GM13977 (cell line): ENCODE measurements around the gene PTGDR2.

Source experiments
- DNase-seq: peaks from one replicate; pipeline ENCODE4 v3.0.0; 2012; ENCODE audit warnings: low spot score
- CTCF ChIP-seq: IDR thresholded peaks from 2 replicates; pipeline ENCODE4 v1.5.1; 2012; ENCODE audit warnings: mild to moderate bottlenecking, control low read depth; ENCODE audit not compliant: insufficient read depth; ENCODE audit errors: extremely low read depth, missing control alignments
- in situ Hi-C: fragments of 300-500 bp; cut with MboI; formaldehyde crosslinking; loops from one replicate; pipeline ENCODE4 v1.12.0; 2022; ENCODE audit warnings: low sequenced_read_pairs, low pct_unique_long_range_greater_than_20kb, mixed read lengths, inconsistent platforms; ENCODE audit not compliant: unreplicated experiment

The PTGDR2 gene

DNA sequence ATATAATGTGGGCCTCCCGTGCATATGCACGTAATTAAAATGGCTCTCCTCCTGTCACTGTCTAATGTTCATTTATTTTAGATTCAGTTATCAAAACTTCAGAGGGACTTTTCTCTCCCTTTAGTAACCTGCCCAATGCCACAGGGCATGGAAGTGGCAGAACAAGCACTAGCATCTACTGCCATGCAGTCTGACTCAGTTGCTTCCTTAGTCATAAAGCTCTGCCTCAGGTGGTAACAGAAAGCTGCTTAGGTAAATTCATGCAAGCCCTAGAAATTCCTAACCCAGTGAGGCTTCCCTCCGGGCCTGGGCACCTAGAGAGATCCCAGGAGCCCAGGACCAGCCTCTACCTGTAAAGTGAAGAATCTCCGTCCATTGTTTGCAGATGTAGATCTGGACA, 41.7 kb upstream of the PTGDR2 start:
- DNase-seq: no peak
- in situ Hi-C loops: no loop called here
- TF ChIP-seq CTCF: no peak

GRCh38 chr11:60895687-60896086, 39.9 kb upstream of the PTGDR2 start:
- no peak for DNase-seq
- in situ Hi-C loops: no loop called here
- no peak for TF ChIP-seq CTCF

DNA sequence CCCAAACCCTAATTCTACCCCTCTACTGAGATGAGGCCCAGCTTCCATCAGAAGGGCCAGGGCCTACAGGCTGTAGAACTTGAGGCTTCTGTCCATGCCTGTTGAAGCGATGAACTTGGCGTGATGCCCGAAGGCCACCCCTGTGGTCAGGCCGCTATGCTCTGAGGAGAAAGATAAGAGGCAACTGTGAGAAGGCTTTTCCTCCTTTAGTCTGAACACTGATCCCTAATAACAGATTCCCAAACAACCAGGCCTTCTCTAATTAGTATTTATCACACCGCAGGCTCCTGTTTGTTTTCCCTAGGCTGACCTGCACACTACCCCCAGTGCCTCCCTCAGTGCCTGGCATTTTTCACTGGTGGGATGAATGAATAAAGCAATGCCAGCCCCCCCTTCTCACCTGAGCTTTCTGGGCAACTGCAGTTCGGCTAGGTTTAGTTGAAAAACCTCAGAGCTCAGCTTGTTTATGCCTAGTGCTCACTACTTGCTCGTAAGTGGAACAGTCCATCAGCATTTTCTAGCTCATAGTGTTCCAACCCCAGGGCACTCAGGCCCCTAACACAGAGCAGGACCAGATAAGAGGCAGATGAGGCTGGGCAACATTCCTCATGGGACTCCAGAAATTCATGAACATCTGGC, 35.5 kb upstream of the PTGDR2 start:
- TF ChIP-seq CTCF: no peak
- in situ Hi-C loops: no loop called here
- DNase-seq: no peak

GRCh38 chr11:60890696-60891095, 34.9 kb upstream of the PTGDR2 start:
- in situ Hi-C loops: no loop called here
- no peak for TF ChIP-seq CTCF

GRCh38 chr11:60889869-60890311, 34.1 kb upstream of the PTGDR2 start:
- no peak for TF ChIP-seq CTCF
- no peak for DNase-seq
- in situ Hi-C loops: loop anchor here (10.0 kb wide), 1 partner anchor 55 kb away; no protein-coding TSS in a partner anchor

More at GRCh38 chr11:60890696-60891095, 34.9 kb upstream of the PTGDR2 start:
- DNase-seq: no peak

GRCh38 chr11:60887556-60887955, 31.8 kb upstream of the PTGDR2 start:
- peak; percentile 39 for DNase-seq
- in situ Hi-C loops: loop anchor here (10.0 kb wide), 1 partner anchor 53 kb away; no protein-coding TSS in a partner anchor
- TF ChIP-seq CTCF: peak; percentile 52
